Measurements from ENCODE around the gene ABHD12.
A peak's percentile ranks its signal among the peaks of the same experiment; 100 is the strongest.
"Not testable (repeated sequence)": the region's sequence is repeated elsewhere in the genome, so short reads cannot be mapped to it uniquely, and the experiment has no call there.

The ABHD12 gene

GRCh38 chr20:25336561-25337422 is 53.8 kb downstream of the ABHD12 start:
- DNase-seq (ENCODE audit: low read depth), result peak; percentile 79
- H3K4me3 ChIP-seq (ENCODE audit: low read depth, low read length), result no peak overlapping the region
- TF ChIP-seq, protein P1, sequence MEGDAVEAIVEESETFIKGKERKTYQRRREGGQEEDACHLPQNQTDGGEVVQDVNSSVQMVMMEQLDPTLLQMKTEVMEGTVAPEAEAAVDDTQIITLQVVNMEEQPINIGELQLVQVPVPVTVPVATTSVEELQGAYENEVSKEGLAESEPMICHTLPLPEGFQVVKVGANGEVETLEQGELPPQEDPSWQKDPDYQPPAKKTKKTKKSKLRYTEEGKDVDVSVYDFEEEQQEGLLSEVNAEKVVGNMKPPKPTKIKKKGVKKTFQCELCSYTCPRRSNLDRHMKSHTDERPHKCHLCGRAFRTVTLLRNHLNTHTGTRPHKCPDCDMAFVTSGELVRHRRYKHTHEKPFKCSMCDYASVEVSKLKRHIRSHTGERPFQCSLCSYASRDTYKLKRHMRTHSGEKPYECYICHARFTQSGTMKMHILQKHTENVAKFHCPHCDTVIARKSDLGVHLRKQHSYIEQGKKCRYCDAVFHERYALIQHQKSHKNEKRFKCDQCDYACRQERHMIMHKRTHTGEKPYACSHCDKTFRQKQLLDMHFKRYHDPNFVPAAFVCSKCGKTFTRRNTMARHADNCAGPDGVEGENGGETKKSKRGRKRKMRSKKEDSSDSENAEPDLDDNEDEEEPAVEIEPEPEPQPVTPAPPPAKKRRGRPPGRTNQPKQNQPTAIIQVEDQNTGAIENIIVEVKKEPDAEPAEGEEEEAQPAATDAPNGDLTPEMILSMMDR (conservative IDR thresholded peaks at IDR 0.05; ENCODE audit: low read depth, low read length), result peak; percentile 83

DNA sequence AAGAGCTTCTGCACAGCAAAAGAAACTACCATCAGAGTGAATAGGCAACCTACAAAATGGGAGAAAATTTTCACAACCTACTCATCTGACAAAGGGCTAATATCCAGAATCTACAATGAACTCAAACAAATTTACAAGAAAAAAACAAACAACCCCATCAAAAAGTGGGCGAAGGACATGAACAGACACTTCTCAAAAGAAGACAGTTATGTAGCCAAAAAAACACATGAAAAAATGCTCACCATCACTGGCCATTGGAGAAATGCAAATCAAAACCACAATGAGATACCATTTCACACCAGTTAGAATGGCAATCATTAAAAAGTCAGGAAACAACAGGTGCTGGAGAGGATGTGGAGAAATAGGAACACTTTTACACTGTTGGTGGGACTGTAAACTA is 55.7 kb downstream of the ABHD12 start:
- not testable (repeated sequence) for H3K4me3 ChIP-seq (ENCODE audit: low read depth, low read length); DNase-seq (ENCODE audit: low read depth)

DNA sequence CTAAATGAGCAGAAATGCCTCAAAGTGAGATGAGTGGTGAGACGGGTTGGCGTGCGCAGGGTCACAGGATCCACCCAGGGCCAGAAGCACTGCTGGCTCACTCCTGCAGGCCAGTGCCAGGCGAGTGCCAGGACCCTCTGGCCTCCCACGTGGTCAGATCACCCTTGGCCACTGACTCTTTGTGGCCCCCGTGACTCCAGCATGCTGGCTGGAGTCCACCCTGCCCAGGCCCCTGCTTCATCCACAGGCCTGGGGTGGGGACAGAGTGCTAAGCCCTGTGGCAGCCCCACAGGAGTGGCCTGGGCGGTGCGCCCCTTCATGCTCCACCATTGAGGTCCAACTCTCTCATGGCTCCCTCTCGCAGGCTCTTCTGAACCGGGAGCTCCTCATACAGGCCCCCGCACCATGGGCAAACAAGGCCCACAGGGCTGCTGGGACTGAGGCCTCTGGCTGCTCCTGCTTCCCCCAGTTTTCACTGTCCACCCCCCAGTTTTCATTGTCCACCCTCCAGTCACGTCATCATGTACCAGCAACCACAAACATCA is 61.6 kb downstream of the ABHD12 start:
- no peak overlapping the region for H3K4me3 ChIP-seq (ENCODE audit: low read depth, low read length)
- no peak for DNase-seq (ENCODE audit: low read depth)
- TF ChIP-seq, protein P1 (conservative IDR thresholded peaks at IDR 0.05; ENCODE audit: low read depth, low read length), result no peak

GRCh38 chr20:25327521-25328235 is 63.0 kb downstream of the ABHD12 start:
- no peak overlapping the region for H3K4me3 ChIP-seq (ENCODE audit: low read depth, low read length)
- TF ChIP-seq, protein P1 (conservative IDR thresholded peaks at IDR 0.05; ENCODE audit: low read depth, low read length), result no peak
- no peak for DNase-seq (ENCODE audit: low read depth)

DNA sequence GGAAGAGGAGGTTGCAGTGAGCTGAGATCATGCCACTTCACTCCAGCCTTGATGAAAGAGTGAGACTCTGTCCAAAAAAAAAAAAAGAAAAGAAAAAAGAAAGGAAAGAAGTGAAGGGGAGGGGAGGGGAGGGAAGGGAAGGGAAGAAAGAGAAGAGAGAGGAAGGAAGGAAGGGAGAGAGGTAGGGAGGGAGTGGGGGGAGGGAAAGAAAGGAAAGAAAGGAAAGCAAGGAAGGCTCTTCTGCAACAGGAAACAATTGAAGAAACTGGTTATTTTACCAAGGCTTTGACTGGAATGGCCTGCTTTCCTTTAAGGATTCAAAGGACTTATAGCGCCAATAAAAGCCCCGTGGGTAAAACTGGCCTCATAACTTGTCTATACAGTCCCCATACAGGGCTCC is 64.6 kb downstream of the ABHD12 start:
- no peak for DNase-seq (ENCODE audit: low read depth)
- no peak overlapping the region for H3K4me3 ChIP-seq (ENCODE audit: low read depth, low read length)
- TF ChIP-seq, protein P1 (conservative IDR thresholded peaks at IDR 0.05; ENCODE audit: low read depth, low read length), result no peak

- DNase-seq (ENCODE audit: low read depth), result no peak
- H3K4me3 ChIP-seq (ENCODE audit: low read depth, low read length), result no peak overlapping the region
- TF ChIP-seq, protein P1 (conservative IDR thresholded peaks at IDR 0.05; ENCODE audit: low read depth, low read length), result no peak
Observed at GRCh38 chr20:25325073-25325472, 65.6 kb downstream of the ABHD12 start.

DNA sequence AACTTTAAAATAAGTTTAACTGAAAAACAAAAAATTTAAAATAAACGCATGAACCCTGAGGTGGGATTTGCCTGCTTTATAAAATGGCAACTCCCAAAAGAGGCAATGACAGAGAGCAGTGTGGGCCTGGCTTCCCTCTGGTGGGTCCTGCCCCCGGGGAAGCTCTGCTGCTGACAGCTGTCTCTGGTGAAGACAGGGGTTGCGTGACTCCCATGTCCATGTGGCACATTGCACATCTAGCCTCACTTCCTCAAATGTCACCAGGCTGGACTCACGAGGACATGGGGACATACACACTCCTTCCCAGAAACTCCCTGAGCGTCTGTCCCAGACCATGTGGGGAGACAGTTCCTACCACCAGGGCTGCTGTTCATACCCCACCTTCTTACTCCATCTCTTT is 66.2 kb downstream of the ABHD12 start:
- TF ChIP-seq, protein P1 (conservative IDR thresholded peaks at IDR 0.05; ENCODE audit: low read depth, low read length), result no peak
- no peak for DNase-seq (ENCODE audit: low read depth)
- no peak overlapping the region for H3K4me3 ChIP-seq (ENCODE audit: low read depth, low read length)

Data from choroid plexus epithelial cell (primary cell).